ENCODE results near the gene OR2H2.

OR2H2 gene

DNA sequence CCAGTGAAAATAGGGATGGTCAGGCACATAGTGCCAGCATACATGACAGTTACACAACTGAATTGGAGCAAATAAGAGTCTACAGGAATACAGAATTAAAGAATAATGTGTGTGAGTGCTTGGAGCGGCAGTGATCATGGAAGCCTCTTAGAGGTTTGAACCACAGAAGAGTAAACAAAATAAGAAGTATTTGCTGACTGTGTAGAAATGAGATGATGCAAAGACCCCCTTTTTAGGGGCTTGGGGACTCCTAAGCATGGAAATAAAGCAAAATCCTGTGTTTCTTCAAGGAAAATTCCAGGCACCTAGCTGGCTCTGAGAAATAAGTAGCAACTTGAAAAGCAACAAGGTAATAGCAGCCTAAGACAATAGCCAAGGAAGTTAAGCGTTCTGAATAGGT, 6.8 kb downstream of the OR2H2 start:
- H3K27ac ChIP-seq (ENCODE audit: extremely low read depth, low read depth, low read length): no peak overlapping the region
- no peaks in the 10 kb centered on the region for H3K36me3 ChIP-seq (ENCODE audit: control insufficient read depth in 2 of 2, insufficient read depth in 1 of 2, low read length in 2 of 2)
- H3K4me1 ChIP-seq (ENCODE audit: control insufficient read depth, insufficient read depth, low read length): peaks cover 13% of the 10 kb centered on the region
- CTCF ChIA-PET: interaction anchor here (0.9 to 2.2 kb wide), 5 partner anchors 172 to 376 kb away, joined by 3 to 12 read pairs (median 4); partner anchors contain the start of genes OR12D1 and OR12D3
- POLR2A ChIA-PET: no interaction called here
- no peaks in the 10 kb centered on the region for H3K9me3 ChIP-seq (ENCODE audit: control insufficient read depth, insufficient read depth, low read depth, low read length)
- no peak overlapping the region for H3K4me3 ChIP-seq (ENCODE audit: low read depth, low read length)
- no peak for TF ChIP-seq ZNF169 (tag by site-specific recombination; IDR thresholded peaks at IDR 0.05)
- no peak for TF ChIP-seq ZNF121 (tag by site-specific recombination; IDR thresholded peaks at IDR 0.05)
- no peak for TF ChIP-seq ZNF521 (tag by site-specific recombination; IDR thresholded peaks at IDR 0.05)

DNA sequence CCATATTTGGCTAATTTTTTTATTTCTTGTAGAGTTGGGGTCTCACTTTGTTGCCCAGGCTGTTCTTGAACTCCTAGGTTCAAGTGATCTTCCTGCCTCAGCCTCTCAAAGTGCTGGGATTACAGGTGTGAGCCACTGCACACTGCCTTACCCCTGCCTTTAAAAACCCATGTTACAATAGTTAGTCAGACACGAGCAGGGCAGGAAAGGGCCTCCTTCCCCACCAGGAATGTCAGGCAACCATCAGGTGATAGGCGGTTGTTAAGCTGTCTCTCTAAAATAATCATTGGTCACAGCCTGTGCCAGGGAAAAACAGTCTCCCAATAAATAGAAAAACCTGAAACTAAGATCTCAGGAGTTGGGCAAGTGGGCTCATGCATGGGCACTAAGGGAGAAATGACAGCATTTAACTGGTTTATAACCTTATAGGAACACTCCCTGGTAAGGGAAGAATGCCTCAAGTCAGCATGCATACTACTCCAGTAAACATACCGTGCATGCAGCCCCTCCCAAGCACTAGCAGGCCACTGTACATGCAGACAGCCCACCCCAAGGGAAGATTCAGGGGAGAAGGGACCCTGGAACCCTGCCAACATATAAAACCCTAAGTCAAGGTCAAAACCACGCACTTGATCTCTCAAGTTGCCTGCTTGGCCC, 8.4 kb downstream of the OR2H2 start:
- Histone ChIP-seq H3K9me3 (ENCODE audit: control insufficient read depth, insufficient read depth, low read depth, low read length) (no peaks in the 10 kb centered on the region), H3K27ac (ENCODE audit: extremely low read depth, low read depth, low read length) (no peak overlapping the region), H3K4me1 (ENCODE audit: control insufficient read depth, insufficient read depth, low read length) (peaks cover 13% of the 10 kb centered on the region), H3K4me3 (ENCODE audit: low read depth, low read length) (no peak overlapping the region), H3K36me3 (ENCODE audit: control insufficient read depth in 2 of 2, insufficient read depth in 1 of 2, low read length in 2 of 2) (no peaks in the 10 kb centered on the region)
- ChIA-PET POLR2A (no interaction called here), CTCF (interaction anchor here (0.6 to 2.2 kb wide), 6 partner anchors 35 to 380 kb away, joined by 3 to 12 read pairs (median 4); partner anchors contain the start of genes OR12D1 and OR12D3)
- TF ChIP-seq ZNF510 (tag by site-specific recombination; IDR thresholded peaks at IDR 0.05; ENCODE audit: insufficient replicate concordance) (no peak), ZNF335 (tag by site-specific recombination; conservative IDR thresholded peaks at IDR 0.05) (no peak), ZXDB (tag by site-specific recombination; IDR thresholded peaks at IDR 0.05) (no peak)
- TF ChIP-seq, protein P1, sequence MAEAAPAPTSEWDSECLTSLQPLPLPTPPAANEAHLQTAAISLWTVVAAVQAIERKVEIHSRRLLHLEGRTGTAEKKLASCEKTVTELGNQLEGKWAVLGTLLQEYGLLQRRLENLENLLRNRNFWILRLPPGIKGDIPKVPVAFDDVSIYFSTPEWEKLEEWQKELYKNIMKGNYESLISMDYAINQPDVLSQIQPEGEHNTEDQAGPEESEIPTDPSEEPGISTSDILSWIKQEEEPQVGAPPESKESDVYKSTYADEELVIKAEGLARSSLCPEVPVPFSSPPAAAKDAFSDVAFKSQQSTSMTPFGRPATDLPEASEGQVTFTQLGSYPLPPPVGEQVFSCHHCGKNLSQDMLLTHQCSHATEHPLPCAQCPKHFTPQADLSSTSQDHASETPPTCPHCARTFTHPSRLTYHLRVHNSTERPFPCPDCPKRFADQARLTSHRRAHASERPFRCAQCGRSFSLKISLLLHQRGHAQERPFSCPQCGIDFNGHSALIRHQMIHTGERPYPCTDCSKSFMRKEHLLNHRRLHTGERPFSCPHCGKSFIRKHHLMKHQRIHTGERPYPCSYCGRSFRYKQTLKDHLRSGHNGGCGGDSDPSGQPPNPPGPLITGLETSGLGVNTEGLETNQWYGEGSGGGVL (tag by site-specific recombination; IDR thresholded peaks at IDR 0.05): no peak
- TF ChIP-seq, protein P2, sequence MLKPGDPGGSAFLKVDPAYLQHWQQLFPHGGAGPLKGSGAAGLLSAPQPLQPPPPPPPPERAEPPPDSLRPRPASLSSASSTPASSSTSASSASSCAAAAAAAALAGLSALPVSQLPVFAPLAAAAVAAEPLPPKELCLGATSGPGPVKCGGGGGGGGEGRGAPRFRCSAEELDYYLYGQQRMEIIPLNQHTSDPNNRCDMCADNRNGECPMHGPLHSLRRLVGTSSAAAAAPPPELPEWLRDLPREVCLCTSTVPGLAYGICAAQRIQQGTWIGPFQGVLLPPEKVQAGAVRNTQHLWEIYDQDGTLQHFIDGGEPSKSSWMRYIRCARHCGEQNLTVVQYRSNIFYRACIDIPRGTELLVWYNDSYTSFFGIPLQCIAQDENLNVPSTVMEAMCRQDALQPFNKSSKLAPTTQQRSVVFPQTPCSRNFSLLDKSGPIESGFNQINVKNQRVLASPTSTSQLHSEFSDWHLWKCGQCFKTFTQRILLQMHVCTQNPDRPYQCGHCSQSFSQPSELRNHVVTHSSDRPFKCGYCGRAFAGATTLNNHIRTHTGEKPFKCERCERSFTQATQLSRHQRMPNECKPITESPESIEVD (tag by site-specific recombination; IDR thresholded peaks at IDR 0.05): peak; percentile 37

DNA sequence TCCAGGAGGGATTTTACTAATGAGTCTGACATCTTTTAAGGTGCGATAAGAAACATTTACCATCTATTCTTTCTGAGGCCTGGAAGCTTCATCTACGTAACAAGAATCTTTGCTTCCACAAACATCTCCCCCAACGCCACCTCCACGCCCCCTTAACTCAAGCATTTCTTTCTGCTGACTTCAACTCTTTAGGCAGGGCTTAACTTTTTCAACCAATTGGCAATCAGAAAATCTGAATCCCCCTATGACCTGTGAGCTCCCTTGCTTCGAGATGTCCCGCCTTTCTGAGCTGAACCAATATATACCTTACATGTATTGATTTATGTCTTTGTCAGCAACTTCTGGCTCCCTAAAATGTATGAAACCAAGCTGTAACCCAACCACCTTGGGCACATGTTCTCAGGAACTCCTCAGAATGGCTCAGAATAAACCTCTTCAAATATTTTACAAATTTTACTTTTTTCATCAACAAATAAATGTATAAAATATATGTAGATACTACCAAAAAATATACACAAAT, 11.5 kb downstream of the OR2H2 start:
- H3K4me3 ChIP-seq (ENCODE audit: low read depth, low read length): no peak overlapping the region
- peaks cover 13% of the 10 kb centered on the region for H3K4me1 ChIP-seq (ENCODE audit: control insufficient read depth, insufficient read depth, low read length)
- peaks cover 7 to 19% of the 10 kb centered on the region in 2 experiments; a peak in 2 of 3 replicates for H3K36me3 ChIP-seq (ENCODE audit: control insufficient read depth in 2 of 2, insufficient read depth in 1 of 2, low read length in 2 of 2)
- CTCF ChIA-PET: interaction anchor here (0.7 to 2.8 kb wide), 4 partner anchors 10 to 194 kb away, joined by 3 to 14 read pairs (median 6); partner anchors contain the start of gene OR12D1
- POLR2A ChIA-PET: no interaction called here
- no peaks in the 10 kb centered on the region for H3K9me3 ChIP-seq (ENCODE audit: control insufficient read depth, insufficient read depth, low read depth, low read length)
- H3K27ac ChIP-seq (ENCODE audit: extremely low read depth, low read depth, low read length): no peak overlapping the region
- no peak for TF ChIP-seq ZFP37 (tag by site-specific recombination; IDR thresholded peaks at IDR 0.05)
- no peak for TF ChIP-seq ZNF529 (tag by site-specific recombination; IDR thresholded peaks at IDR 0.05; ENCODE audit: insufficient replicate concordance)
- no peak for TF ChIP-seq ZNF184 (tag by site-specific recombination; IDR thresholded peaks at IDR 0.05)
- TF ChIP-seq RBAK (tag by site-specific recombination; IDR thresholded peaks at IDR 0.05): no peak
- TF ChIP-seq FEZF1 (tag by site-specific recombination; IDR thresholded peaks at IDR 0.05): no peak
- no peak for TF ChIP-seq IKZF3 (tag by site-specific recombination; IDR thresholded peaks at IDR 0.05)
- TF ChIP-seq OSR2 (tag by site-specific recombination; IDR thresholded peaks at IDR 0.05): no peak
- TF ChIP-seq, protein P3, sequence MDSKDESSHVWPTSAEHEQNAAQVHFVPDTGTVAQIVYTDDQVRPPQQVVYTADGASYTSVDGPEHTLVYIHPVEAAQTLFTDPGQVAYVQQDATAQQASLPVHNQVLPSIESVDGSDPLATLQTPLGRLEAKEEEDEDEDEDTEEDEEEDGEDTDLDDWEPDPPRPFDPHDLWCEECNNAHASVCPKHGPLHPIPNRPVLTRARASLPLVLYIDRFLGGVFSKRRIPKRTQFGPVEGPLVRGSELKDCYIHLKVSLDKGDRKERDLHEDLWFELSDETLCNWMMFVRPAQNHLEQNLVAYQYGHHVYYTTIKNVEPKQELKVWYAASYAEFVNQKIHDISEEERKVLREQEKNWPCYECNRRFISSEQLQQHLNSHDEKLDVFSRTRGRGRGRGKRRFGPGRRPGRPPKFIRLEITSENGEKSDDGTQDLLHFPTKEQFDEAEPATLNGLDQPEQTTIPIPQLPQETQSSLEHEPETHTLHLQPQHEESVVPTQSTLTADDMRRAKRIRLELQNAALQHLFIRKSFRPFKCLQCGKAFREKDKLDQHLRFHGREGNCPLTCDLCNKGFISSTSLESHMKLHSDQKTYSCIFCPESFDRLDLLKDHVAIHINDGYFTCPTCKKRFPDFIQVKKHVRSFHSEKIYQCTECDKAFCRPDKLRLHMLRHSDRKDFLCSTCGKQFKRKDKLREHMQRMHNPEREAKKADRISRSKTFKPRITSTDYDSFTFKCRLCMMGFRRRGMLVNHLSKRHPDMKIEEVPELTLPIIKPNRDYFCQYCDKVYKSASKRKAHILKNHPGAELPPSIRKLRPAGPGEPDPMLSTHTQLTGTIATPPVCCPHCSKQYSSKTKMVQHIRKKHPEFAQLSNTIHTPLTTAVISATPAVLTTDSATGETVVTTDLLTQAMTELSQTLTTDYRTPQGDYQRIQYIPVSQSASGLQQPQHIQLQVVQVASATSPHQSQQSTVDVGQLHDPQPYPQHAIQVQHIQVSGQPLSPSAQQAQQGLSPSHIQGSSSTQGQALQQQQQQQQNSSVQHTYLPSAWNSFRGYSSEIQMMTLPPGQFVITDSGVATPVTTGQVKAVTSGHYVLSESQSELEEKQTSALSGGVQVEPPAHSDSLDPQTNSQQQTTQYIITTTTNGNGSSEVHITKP (tag by site-specific recombination; IDR thresholded peaks at IDR 0.05): no peak
- no peak for TF ChIP-seq YY1 (tag by site-specific recombination; IDR thresholded peaks at IDR 0.05)
- TF ChIP-seq ZNF626 (tag by site-specific recombination; IDR thresholded peaks at IDR 0.05): no peak
- no peak for TF ChIP-seq ZNF596 (tag by site-specific recombination; IDR thresholded peaks at IDR 0.05)
- no peak for TF ChIP-seq ZNF585B (tag by site-specific recombination; IDR thresholded peaks at IDR 0.05)
- TF ChIP-seq ZNF600 (tag by site-specific recombination; IDR thresholded peaks at IDR 0.05): no peak
- no peak for TF ChIP-seq ZNF214 (tag by site-specific recombination; IDR thresholded peaks at IDR 0.05; ENCODE audit: borderline replicate concordance)
- no peak for TF ChIP-seq ZNF138 (tag by site-specific recombination; IDR thresholded peaks at IDR 0.05; ENCODE audit: borderline replicate concordance)
- TF ChIP-seq SP3 (tag by site-specific recombination; IDR thresholded peaks at IDR 0.05): no peak
- TF ChIP-seq ZNF112 (tag by site-specific recombination; IDR thresholded peaks at IDR 0.05): no peak
